H54 (cell line): ENCODE data around the gene YEATS2.
"Not testable (repeated sequence)": the region's sequence is repeated elsewhere in the genome, so short reads cannot be mapped to it uniquely, and the experiment has no call there.

ENCODE experiments used
- DNase-seq: peaks from one replicate; pipeline ENCODE4 v3.0.0; 2011; ENCODE audit warnings: low spot score, mixed read lengths; ENCODE audit not compliant: insufficient read length
- FAIRE-seq: peaks from 3 replicates; lab custom pipeline; 2011; peaks lifted over from hg19 to GRCh38; lab: Jason Lieb, UNC
- POLR2A ChIP-seq: IDR thresholded peaks from 2 replicates; pipeline ENCODE4 v1.6.1; 2011; ENCODE audit warnings: low read depth, mild to moderate bottlenecking, low read length

YEATS2 gene

GRCh38 chr3:183697123-183697609 lies 431 bp upstream of the YEATS2 start:
- DNase-seq, result no peak
- FAIRE-seq, result peak; percentile 6
- no peak for TF ChIP-seq POLR2A

DNA sequence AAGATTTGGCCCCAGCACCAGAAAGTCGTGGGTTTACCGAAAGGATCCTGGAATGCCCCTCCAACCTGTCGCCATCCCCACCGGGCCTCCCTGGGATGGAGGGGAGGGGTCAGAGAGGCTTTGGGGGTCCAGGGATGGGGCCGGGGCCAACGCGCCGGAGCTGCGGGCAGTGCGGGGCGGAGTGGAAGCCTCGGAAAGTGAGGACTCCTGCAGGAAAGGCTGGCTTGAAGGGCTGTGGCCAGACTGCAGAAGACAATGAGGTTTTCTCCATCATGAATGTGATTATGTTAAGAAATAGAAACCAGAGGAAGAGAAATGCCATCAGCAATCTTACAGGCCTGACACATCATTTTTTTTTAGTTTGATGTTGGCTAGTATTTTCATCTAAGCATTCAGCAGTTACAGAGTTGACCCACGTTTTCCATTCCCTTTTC lies 738 bp downstream of the YEATS2 start:
- FAIRE-seq (peak; percentile 58), DNase-seq (peak; percentile 44)
- no peak for TF ChIP-seq POLR2A

DNA sequence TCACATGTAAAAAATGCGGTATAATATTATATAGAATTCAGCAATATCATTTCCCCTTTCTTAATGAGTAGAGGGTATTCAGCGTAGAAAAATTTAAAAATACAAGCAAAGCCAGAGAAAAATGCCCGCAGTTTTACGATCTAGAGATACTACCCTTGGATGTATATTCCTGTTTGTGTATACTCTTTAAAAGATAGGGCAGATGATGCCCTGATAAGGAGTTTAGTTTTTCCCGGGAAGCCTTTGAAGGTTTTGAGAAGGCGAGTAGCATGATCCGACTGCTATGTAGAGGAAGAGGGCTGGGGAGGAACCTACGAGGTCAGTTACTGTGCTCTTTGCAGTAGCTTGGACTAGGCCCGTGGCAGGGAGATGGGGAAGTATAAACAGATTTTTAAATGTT lies 1.2 kb downstream of the YEATS2 start:
- no peak for TF ChIP-seq POLR2A
- peak; percentile 27 for FAIRE-seq

DNA sequence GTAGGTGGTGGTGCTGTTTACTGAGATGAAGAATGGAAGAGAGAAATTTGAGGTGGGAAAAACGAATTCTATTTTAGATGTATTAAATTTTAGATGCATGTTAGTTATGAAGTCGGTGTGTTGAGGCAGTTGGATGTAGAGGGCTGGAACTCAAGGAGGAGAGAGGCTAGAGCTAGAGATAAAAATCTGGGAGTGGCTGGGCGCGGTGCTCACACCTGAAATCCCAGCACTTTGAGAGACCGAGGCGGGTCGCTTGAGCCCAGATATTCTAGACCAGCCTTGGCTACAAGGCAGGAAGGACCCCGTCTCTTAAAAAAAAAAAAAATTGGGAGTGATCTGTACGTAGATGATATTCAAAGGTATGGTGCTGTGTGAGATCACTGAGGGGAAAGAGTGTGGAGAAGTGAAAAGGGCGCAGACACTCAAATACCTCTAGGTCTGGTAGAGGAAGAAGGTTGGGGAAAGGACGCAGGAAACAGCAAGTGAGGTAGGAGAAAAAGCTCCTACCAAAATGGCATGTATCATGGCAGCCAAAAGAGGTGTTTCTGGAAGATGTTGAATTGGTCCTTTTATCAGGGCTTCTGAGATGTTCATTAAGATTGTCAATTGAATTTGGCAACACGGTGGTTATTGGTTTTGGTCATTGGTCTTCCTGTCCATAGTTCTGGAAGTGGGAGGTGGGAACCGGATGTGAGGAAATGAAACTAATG lies 1.8 kb downstream of the YEATS2 start:
- DNase-seq, result no peak

More for the DNA sequence above, 1.2 kb downstream of the YEATS2 start:
- peak; percentile 23 for DNase-seq

GRCh38 chr3:183701744-183702143 lies 4.1 kb downstream of the YEATS2 start:
- DNase-seq (no peak), FAIRE-seq (no peak)
- no peak for TF ChIP-seq POLR2A

More for the DNA sequence above, 1.8 kb downstream of the YEATS2 start:
- FAIRE-seq, result no peak
- no peak for TF ChIP-seq POLR2A

DNA sequence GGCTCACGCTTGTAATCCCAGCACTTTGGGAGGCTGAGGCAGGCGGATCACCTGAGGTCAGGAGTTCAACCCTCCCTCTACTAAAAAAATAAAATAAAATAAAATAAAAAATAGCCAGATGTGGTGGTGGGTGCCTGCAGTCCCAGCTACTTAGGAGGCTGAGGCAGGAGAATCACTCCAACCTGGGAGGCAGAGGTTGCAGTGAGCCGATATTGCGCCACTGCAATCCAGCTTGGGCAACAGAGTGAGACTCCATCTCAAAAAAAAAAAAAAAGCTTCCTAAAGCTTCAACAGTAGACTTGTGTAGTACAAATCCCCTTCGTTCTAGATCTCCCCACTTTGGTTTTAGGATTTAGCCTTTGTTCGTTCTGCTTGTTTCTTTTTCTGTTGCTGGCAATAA lies 6.3 kb downstream of the YEATS2 start:
- DNase-seq, FAIRE-seq: not testable (repeated sequence)

GRCh38 chr3:183710231-183710630 lies 12.6 kb downstream of the YEATS2 start:
- DNase-seq, result no peak
- no peak for TF ChIP-seq POLR2A
- peak; percentile 65 for FAIRE-seq

GRCh38 chr3:183711516-183711915 lies 13.9 kb downstream of the YEATS2 start:
- FAIRE-seq, result no peak
- no peak for TF ChIP-seq POLR2A
- no peak for DNase-seq

DNA sequence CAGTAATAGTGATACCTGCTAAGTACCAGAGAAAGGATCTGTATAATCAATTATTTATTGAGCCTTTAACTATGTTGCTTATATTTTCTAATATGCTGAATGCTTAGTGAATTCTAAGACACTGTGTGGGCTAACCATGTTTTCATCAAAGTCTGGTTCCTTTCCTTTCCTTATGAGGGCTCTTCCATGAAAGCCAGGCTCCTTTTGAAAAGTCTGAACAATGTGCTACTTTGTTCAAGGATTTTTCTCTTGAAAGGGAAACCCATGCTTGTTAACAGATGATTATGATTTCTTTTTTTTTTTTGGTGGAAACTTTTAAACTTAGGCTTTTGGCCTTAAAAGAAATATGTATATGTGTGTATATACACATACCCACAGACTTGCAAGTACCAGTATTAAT lies 17.0 kb downstream of the YEATS2 start:
- no peak for DNase-seq

GRCh38 chr3:183718012-183718411 lies 20.4 kb downstream of the YEATS2 start:
- DNase-seq (no peak), FAIRE-seq (no peak)
- no peak for TF ChIP-seq POLR2A

More for the DNA sequence above, 17.0 kb downstream of the YEATS2 start:
- TF ChIP-seq POLR2A, result no peak
- no peak for FAIRE-seq

DNA sequence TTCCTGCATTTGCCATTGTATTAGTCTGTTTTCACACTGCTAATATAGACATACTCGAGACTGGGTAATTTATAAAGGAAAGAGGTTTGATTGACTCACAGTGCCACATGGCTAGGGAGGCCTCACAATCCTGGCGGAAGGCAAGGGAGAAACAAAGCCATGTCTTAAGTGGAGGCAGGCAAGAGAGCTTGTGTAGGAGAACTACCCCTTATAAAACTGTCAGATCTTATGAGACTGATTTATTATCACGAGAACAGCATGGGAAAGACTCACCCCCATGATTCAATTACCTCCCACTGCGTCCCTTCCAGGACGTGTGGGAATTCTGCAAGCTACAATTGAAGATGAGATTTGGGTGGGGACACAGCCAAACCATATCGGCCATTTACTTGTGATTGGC lies 27.8 kb downstream of the YEATS2 start:
- no peak for TF ChIP-seq POLR2A
- DNase-seq, result no peak
- peak; percentile 11 for FAIRE-seq

DNA sequence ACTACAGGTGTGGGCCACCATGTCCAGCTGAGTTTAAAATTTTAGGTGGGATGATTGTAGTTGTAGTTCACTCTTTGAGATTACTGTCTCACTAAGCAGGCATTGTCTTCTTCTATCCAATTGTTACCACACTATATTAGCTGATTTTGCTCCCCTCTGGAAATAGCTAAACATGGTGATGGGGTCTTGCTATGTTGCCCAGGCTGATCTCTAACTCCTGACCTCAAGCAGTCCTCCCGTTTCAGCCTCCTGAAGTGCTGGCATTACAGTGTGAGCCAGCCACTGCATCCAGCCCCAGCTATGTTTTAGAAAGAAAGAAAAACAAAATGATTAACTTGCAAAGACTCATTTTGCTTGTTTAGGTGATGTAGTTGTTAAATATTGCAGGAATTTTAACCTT lies 30.6 kb downstream of the YEATS2 start:
- FAIRE-seq, result no peak
- no peak for TF ChIP-seq POLR2A
- DNase-seq, result no peak

GRCh38 chr3:183730361-183730760 lies 32.8 kb downstream of the YEATS2 start:
- no peak for TF ChIP-seq POLR2A
- FAIRE-seq (no peak), DNase-seq (no peak)

DNA sequence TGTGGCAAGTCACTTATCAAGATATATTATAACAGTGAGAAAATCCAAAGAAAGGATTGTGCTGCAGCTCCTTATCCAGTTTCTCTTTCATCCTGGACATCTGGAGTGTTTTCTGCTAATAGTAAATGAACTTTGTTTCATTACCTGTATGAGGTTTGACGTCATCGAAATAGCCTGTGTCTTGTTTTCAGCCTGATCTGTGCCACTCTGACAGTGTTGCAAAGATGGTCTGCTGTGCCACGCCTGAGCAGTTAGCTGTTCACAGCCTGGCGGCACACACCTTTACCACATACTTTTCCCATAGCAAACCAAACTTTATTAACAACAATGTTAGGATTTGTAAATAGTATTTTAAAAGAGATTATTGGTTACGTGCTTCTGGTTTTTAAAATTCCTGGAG lies 34.0 kb downstream of the YEATS2 start:
- peak; percentile 70 for FAIRE-seq
- DNase-seq, result no peak
- TF ChIP-seq POLR2A, result no peak

DNA sequence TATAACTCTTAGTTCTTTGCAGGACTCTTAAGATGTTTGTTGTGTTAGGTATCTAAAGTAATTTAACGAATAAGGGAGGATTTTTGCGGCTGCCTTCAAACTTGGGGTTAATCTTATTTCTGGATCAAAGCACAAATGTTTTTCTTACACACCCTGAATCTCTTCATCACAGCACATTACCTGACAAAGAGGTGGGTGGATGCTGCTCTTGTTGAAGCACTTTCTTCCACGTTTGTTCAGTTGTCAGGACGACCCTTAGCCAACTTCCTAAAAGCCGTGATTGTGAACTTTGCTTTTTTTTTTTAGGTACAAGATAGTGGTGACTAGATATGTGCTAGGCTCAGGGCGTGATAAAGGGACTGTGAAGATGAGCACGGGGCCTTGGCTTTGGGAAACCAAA lies 36.0 kb downstream of the YEATS2 start:
- TF ChIP-seq POLR2A, result no peak
- FAIRE-seq (peak; percentile 72), DNase-seq (no peak)
